Thymus (tissue), 11 donors: Measurements from ENCODE around the gene SSUH2. TPM values are rescaled to one million over a fixed set of nuclear protein-coding genes. Genes with fewer than 3 reads are reported as not detected.
"Not testable (repeated sequence)": the region's sequence is repeated elsewhere in the genome, so short reads cannot be mapped to it uniquely, and the experiment has no call there.

ENCODE experiments used
- DNase-seq, 9 donors: peaks; one replicate each; pipeline ENCODE4 v3.0.0-alpha.2; 2013; ENCODE audit warnings: low spot score in 9 of 9, low read depth in 6 of 9, missing footprints in 1 of 9
- H3K27ac ChIP-seq, 2 donors: one replicate each; pipeline ENCODE4 v1.5.1; 2013; ENCODE audit warnings: control low read depth in 1 of 2, low read depth in 1 of 2, low read length in 1 of 2, mild to moderate bottlenecking in 1 of 2, moderate library complexity in 1 of 2
- H3K27me3 ChIP-seq, 2 donors: one replicate each; pipeline ENCODE4 v1.5.1; 2013; ENCODE audit warnings: low read length in 1 of 2; ENCODE audit not compliant: control insufficient read depth in 2 of 2, insufficient read depth in 1 of 2
- H3K36me3 ChIP-seq, 2 donors: one replicate each; pipeline ENCODE4 v1.5.1; 2013; ENCODE audit warnings: low read length in 1 of 2, mild to moderate bottlenecking in 1 of 2, moderate library complexity in 1 of 2; ENCODE audit not compliant: control insufficient read depth in 2 of 2, insufficient read depth in 2 of 2
- H3K4me1 ChIP-seq, 2 donors: one replicate each; pipeline ENCODE4 v1.5.1; 2013; ENCODE audit warnings: low read length in 2 of 2; ENCODE audit not compliant: control insufficient read depth in 2 of 2, insufficient read depth in 2 of 2
- H3K4me3 ChIP-seq, 2 donors: one replicate each; pipeline ENCODE4 v1.5.1; 2013; ENCODE audit warnings: low read length in 2 of 2, control low read depth in 1 of 2, mild to moderate bottlenecking in 1 of 2
- H3K9me3 ChIP-seq, 2 donors: one replicate each; pipeline ENCODE4 v1.5.1; 2013; ENCODE audit warnings: low read length in 1 of 2, mild to moderate bottlenecking in 1 of 2; ENCODE audit not compliant: control insufficient read depth in 2 of 2, insufficient read depth in 1 of 2
- WGBS: extraction: QIAGEN DNeasy Blood & Tissue Kit; methylation state at CpG from one replicate; pipeline ENCODE4 v1.1.7; 2013; 5-methylcytosine and 5-hydroxymethylcytosine counted together
- polyA plus RNA-seq: library from polyadenylated mRNA; stranded (reverse); fragments of 200-250 nt; gene quantifications from one replicate; pipeline ENCODE4 v1.2.3, GENCODE V29; 2013
- total RNA-seq: library from RNA; stranded (reverse); fragments of 120-200 nt; gene quantifications from one replicate; pipeline ENCODE4 v1.2.4, GENCODE V29; 2013
- donor health status: healthy.

Gene SSUH2
- total and polyA plus RNA-seq, 2 donors: 0.47 to 1.0 TPM

GRCh38 chr3:8580434-8580833 lies 64.2 kb downstream of the SSUH2 start:
- H3K9me3 ChIP-seq, H3K4me3 ChIP-seq, DNase-seq, H3K36me3 ChIP-seq, H3K27me3 ChIP-seq, H3K4me1 ChIP-seq, H3K27ac ChIP-seq: not testable (repeated sequence)
- 93% methylated on average over 5 of the region's 5 CpGs for WGBS

GRCh38 chr3:8579943-8580342 lies 64.7 kb downstream of the SSUH2 start:
- 97% methylated on average over 5 of the region's 5 CpGs for WGBS
- H3K27ac ChIP-seq: no peak overlapping the region

GRCh38 chr3:8579096-8579495 lies 65.5 kb downstream of the SSUH2 start:
- Histone ChIP-seq H3K9me3 (no peaks in the 10 kb centered on the region), H3K36me3 (no peaks in the 10 kb centered on the region), H3K27ac (no peak overlapping the region), H3K4me3 (no peak overlapping the region), H3K27me3 (no peaks in the 10 kb centered on the region), H3K4me1 (no peaks in the 10 kb centered on the region)
- WGBS: 40% methylated on average over 5 of the region's 5 CpGs
- no peak for DNase-seq

More at GRCh38 chr3:8579943-8580342, 64.7 kb downstream of the SSUH2 start:
- Histone ChIP-seq H3K4me3 (no peak overlapping the region), H3K36me3 (no peaks in the 10 kb centered on the region), H3K4me1 (no peaks in the 10 kb centered on the region), H3K27me3 (no peaks in the 10 kb centered on the region), H3K9me3 (no peaks in the 10 kb centered on the region)
- DNase-seq: no peak

GRCh38 chr3:8578282-8578681 lies 66.3 kb downstream of the SSUH2 start:
- Histone ChIP-seq H3K27me3 (no peaks in the 10 kb centered on the region), H3K27ac (no peak overlapping the region), H3K4me3 (no peak overlapping the region), H3K4me1 (no peaks in the 10 kb centered on the region), H3K36me3 (no peaks in the 10 kb centered on the region), H3K9me3 (no peaks in the 10 kb centered on the region)
- no peak for DNase-seq
- 95% methylated on average over 4 of the region's 4 CpGs for WGBS

GRCh38 chr3:8576841-8577571 lies 67.6 kb downstream of the SSUH2 start:
- H3K4me1 ChIP-seq: no peaks in the 10 kb centered on the region

GRCh38 chr3:8576436-8576835 lies 68.2 kb downstream of the SSUH2 start:
- no peaks in the 10 kb centered on the region for H3K9me3 ChIP-seq
- no peaks in the 10 kb centered on the region for H3K36me3 ChIP-seq
- no peak overlapping the region for H3K27ac ChIP-seq
- H3K4me1 ChIP-seq: no peaks in the 10 kb centered on the region
- no peak overlapping the region for H3K4me3 ChIP-seq
- H3K27me3 ChIP-seq: no peaks in the 10 kb centered on the region
- no peak for DNase-seq
- WGBS: 83% methylated on average over 6 of the region's 6 CpGs

More at GRCh38 chr3:8576841-8577571, 67.6 kb downstream of the SSUH2 start:
- H3K27me3 ChIP-seq: no peaks in the 10 kb centered on the region
- no peak for DNase-seq
- H3K27ac ChIP-seq: no peak overlapping the region
- H3K36me3 ChIP-seq: no peaks in the 10 kb centered on the region
- H3K9me3 ChIP-seq: no peaks in the 10 kb centered on the region
- no peak overlapping the region for H3K4me3 ChIP-seq
- 99% methylated on average over 5 of the region's 5 CpGs for WGBS

GRCh38 chr3:8575364-8576104 lies 69.1 kb downstream of the SSUH2 start:
- H3K27me3 ChIP-seq: no peaks in the 10 kb centered on the region
- H3K36me3 ChIP-seq: no peaks in the 10 kb centered on the region
- peaks cover 0 to 3% of the 10 kb centered on the region in 2 donors for H3K4me1 ChIP-seq
- no peak overlapping the region for H3K27ac ChIP-seq
- no peak overlapping the region for H3K4me3 ChIP-seq
- H3K9me3 ChIP-seq: no peaks in the 10 kb centered on the region
- no peak for DNase-seq
- 96% methylated on average over 5 of the region's 5 CpGs for WGBS

GRCh38 chr3:8574670-8575322 lies 69.8 kb downstream of the SSUH2 start:
- Histone ChIP-seq H3K27me3 (no peaks in the 10 kb centered on the region), H3K4me1 (peaks cover 0 to 3% of the 10 kb centered on the region in 2 donors), H3K27ac (no peak overlapping the region), H3K4me3 (no peak overlapping the region), H3K36me3 (no peaks in the 10 kb centered on the region), H3K9me3 (no peaks in the 10 kb centered on the region)
- no peak for DNase-seq
- 97% methylated on average over 5 of the region's 5 CpGs for WGBS

- Histone ChIP-seq H3K36me3 (no peaks in the 10 kb centered on the region), H3K27ac (no peak overlapping the region), H3K4me1 (peaks cover 0 to 3% of the 10 kb centered on the region in 2 donors), H3K4me3 (no peak overlapping the region), H3K9me3 (no peaks in the 10 kb centered on the region), H3K27me3 (no peaks in the 10 kb centered on the region)
- WGBS: 94% methylated on average over 2 of the region's 2 CpGs
- no peak for DNase-seq
Observed at GRCh38 chr3:8574040-8574669, 70.4 kb downstream of the SSUH2 start.
